ENCODE data around the gene CCS. TPM values are rescaled to one million over a fixed set of nuclear protein-coding genes. Genes with fewer than 3 reads are reported as not detected.

Gene CCS
- total and polyA plus RNA-seq, 9 of the 15 experiments (the other 6 are each of a cell fraction or from before 2014, with no cell fraction given) = 1.1 to 46.6 (median 26.8) TPM

DNA sequence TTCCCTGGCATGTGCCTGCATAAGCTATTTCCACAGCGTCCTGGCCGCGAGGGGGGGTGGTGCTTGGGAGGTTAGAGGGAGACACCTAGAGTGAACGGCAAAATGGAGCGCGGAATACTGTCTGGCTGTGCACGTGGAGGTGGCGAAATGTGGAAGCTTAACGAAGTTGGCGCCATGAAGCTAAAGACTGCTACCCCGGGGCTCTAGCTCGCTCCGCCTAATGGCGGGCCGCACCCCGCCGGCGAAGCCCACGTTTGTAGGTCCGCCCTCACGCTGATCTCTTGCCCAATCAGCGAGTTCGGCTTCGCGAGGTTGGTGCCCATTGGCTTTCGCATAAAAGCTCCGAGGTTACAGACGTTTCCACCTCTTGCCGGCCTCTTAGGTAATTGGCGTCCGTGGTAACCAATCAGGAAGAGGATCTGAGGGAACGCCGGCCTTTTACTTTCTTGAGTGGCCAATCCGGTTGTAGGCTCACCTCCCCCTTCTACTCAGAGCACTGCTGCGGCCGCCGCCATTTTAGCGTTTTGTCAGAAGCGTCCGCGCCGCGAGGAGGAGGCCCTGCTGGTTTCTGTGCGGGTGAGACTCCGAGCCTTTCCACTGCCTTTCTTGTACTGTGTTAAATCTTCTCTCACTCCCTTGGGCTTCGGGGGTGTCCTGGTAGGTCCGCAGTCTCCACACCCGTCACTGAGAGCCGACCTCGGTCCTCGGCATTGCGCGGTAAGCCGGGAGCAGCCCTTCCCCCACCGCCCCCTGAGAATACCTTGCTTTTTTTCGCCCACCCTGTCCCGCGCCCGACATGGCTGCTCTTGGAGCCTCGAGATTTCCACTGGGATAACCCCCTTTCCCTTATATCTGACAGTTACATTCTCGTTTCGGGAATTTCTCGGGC is 45.4 kb downstream of the CCS start, which contains the start of gene RBM4 (continued):
- TF ChIP-seq GTF2F1 (IDR thresholded peaks at IDR 0.05; ENCODE audit: low read depth, low read length) = peak; percentile 42; the same call in 1 of the 2 replicates
- TF ChIP-seq, protein P1, sequence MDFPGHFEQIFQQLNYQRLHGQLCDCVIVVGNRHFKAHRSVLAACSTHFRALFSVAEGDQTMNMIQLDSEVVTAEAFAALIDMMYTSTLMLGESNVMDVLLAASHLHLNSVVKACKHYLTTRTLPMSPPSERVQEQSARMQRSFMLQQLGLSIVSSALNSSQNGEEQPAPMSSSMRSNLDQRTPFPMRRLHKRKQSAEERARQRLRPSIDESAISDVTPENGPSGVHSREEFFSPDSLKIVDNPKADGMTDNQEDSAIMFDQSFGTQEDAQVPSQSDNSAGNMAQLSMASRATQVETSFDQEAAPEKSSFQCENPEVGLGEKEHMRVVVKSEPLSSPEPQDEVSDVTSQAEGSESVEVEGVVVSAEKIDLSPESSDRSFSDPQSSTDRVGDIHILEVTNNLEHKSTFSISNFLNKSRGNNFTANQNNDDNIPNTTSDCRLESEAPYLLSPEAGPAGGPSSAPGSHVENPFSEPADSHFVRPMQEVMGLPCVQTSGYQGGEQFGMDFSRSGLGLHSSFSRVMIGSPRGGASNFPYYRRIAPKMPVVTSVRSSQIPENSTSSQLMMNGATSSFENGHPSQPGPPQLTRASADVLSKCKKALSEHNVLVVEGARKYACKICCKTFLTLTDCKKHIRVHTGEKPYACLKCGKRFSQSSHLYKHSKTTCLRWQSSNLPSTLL (IDR thresholded peaks at IDR 0.05) = no peak
- peak; percentile 60 for TF ChIP-seq CREB1 (IDR thresholded peaks at IDR 0.05)
- TF ChIP-seq CREB1 (CRISPR knock-in tag; IDR thresholded peaks at IDR 0.05) = peak; percentile 59; the same call in 1 of the 2 replicates
- TF ChIP-seq GABPA (tag; conservative IDR thresholded peaks at IDR 0.05; ENCODE audit: low read depth) = no peak
- peak; percentile 89 for TF ChIP-seq TAF1 (IDR thresholded peaks at IDR 0.05; ENCODE audit: control insufficient read depth, extremely low read depth, insufficient read depth, low read length, severe bottlenecking)
- no peak for TF ChIP-seq ZNF507 (tag; conservative IDR thresholded peaks at IDR 0.05)
- peak; percentile 85 for TF ChIP-seq ZFX (CRISPR knock-in tag; IDR thresholded peaks at IDR 0.05)
- TF ChIP-seq MAZ (CRISPR knock-in tag; conservative IDR thresholded peaks at IDR 0.05 in 1 of 2, IDR thresholded peaks at IDR 0.05 in 1 of 2) = peak in 1 of 2 experiments; percentile 44; a peak in 1 of 4 replicates
- TF ChIP-seq ELF2 (CRISPR knock-in tag; IDR thresholded peaks at IDR 0.05) = peak; percentile 63; the same call in 1 of the 2 replicates
- TF ChIP-seq, protein P2, sequence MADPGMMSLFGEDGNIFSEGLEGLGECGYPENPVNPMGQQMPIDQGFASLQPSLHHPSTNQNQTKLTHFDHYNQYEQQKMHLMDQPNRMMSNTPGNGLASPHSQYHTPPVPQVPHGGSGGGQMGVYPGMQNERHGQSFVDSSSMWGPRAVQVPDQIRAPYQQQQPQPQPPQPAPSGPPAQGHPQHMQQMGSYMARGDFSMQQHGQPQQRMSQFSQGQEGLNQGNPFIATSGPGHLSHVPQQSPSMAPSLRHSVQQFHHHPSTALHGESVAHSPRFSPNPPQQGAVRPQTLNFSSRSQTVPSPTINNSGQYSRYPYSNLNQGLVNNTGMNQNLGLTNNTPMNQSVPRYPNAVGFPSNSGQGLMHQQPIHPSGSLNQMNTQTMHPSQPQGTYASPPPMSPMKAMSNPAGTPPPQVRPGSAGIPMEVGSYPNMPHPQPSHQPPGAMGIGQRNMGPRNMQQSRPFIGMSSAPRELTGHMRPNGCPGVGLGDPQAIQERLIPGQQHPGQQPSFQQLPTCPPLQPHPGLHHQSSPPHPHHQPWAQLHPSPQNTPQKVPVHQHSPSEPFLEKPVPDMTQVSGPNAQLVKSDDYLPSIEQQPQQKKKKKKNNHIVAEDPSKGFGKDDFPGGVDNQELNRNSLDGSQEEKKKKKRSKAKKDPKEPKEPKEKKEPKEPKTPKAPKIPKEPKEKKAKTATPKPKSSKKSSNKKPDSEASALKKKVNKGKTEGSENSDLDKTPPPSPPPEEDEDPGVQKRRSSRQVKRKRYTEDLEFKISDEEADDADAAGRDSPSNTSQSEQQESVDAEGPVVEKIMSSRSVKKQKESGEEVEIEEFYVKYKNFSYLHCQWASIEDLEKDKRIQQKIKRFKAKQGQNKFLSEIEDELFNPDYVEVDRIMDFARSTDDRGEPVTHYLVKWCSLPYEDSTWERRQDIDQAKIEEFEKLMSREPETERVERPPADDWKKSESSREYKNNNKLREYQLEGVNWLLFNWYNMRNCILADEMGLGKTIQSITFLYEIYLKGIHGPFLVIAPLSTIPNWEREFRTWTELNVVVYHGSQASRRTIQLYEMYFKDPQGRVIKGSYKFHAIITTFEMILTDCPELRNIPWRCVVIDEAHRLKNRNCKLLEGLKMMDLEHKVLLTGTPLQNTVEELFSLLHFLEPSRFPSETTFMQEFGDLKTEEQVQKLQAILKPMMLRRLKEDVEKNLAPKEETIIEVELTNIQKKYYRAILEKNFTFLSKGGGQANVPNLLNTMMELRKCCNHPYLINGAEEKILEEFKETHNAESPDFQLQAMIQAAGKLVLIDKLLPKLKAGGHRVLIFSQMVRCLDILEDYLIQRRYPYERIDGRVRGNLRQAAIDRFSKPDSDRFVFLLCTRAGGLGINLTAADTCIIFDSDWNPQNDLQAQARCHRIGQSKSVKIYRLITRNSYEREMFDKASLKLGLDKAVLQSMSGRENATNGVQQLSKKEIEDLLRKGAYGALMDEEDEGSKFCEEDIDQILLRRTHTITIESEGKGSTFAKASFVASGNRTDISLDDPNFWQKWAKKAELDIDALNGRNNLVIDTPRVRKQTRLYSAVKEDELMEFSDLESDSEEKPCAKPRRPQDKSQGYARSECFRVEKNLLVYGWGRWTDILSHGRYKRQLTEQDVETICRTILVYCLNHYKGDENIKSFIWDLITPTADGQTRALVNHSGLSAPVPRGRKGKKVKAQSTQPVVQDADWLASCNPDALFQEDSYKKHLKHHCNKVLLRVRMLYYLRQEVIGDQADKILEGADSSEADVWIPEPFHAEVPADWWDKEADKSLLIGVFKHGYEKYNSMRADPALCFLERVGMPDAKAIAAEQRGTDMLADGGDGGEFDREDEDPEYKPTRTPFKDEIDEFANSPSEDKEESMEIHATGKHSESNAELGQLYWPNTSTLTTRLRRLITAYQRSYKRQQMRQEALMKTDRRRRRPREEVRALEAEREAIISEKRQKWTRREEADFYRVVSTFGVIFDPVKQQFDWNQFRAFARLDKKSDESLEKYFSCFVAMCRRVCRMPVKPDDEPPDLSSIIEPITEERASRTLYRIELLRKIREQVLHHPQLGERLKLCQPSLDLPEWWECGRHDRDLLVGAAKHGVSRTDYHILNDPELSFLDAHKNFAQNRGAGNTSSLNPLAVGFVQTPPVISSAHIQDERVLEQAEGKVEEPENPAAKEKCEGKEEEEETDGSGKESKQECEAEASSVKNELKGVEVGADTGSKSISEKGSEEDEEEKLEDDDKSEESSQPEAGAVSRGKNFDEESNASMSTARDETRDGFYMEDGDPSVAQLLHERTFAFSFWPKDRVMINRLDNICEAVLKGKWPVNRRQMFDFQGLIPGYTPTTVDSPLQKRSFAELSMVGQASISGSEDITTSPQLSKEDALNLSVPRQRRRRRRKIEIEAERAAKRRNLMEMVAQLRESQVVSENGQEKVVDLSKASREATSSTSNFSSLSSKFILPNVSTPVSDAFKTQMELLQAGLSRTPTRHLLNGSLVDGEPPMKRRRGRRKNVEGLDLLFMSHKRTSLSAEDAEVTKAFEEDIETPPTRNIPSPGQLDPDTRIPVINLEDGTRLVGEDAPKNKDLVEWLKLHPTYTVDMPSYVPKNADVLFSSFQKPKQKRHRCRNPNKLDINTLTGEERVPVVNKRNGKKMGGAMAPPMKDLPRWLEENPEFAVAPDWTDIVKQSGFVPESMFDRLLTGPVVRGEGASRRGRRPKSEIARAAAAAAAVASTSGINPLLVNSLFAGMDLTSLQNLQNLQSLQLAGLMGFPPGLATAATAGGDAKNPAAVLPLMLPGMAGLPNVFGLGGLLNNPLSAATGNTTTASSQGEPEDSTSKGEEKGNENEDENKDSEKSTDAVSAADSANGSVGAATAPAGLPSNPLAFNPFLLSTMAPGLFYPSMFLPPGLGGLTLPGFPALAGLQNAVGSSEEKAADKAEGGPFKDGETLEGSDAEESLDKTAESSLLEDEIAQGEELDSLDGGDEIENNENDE (IDR thresholded peaks at IDR 0.05; ENCODE audit: low read depth, low read length) = peak; percentile 5
- TF ChIP-seq, protein P3, sequence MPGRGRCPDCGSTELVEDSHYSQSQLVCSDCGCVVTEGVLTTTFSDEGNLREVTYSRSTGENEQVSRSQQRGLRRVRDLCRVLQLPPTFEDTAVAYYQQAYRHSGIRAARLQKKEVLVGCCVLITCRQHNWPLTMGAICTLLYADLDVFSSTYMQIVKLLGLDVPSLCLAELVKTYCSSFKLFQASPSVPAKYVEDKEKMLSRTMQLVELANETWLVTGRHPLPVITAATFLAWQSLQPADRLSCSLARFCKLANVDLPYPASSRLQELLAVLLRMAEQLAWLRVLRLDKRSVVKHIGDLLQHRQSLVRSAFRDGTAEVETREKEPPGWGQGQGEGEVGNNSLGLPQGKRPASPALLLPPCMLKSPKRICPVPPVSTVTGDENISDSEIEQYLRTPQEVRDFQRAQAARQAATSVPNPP (IDR thresholded peaks at IDR 0.05; ENCODE audit: borderline replicate concordance, insufficient read depth, insufficient read length) = no peak
